ENCODE results near the gene MARCKS.
"Not testable (repeated sequence)": the region's sequence is repeated elsewhere in the genome, so short reads cannot be mapped to it uniquely, and the experiment has no call there.

The MARCKS gene

DNA sequence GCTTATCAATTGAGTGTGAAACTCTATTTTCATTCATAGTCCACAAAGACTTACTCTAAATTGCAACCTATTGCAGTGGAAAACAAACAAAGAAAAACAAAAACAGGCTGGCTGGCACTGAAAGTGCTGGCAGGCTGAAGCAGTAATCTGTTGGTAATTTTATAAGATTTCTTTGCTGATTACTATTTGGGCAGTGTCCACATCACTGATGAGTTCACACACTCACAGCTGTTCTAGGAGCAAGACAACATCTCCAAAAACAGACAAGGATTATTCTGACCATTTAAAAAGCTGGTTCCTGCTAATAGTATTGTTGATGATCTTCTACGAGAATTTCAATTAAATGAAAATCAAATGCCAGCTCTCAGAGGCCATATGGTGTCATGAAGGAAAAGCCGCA is 26.9 kb downstream of the MARCKS start:
- no peak for DNase-seq (ENCODE audit: low spot score)

DNA sequence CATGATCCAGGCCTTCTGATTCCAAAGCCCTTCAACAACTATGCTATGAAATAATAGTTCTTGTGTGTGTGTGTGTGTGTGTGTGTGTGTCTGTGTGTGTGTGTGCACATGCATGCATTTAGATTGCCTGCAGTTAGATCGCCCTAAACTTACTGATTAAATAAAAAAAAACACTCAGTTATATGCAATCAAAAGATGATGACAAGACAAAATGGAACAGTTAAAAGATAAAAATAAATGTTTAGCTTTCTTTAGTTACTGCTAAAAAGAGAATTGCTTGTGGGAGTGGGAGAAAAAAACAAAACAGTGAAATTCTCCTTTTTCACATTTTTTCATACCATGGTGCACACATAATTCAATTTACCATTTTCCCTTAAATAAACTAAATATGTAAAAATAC is 29.4 kb downstream of the MARCKS start:
- DNase-seq (ENCODE audit: low spot score): no peak

DNA sequence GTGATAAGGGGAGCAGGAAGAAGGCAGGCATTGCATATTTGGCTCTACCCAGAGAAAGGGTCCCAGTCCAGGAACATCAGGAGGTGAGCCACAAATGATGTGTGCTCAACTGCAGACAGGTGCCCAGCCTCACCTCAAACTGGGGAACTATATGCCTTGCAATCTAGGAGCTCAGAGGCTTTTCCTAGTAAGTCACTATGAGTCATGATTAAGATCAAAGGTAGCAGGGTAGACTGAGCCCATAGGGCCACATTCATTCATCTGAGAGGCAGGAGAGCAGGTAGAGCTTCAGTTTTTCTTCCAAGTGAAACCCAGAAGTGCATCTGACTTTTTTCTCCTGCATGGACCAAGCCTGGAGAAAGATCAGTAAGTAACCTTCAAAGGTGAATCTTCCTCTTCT is 31.3 kb downstream of the MARCKS start:
- DNase-seq (ENCODE audit: low spot score): no peak

DNA sequence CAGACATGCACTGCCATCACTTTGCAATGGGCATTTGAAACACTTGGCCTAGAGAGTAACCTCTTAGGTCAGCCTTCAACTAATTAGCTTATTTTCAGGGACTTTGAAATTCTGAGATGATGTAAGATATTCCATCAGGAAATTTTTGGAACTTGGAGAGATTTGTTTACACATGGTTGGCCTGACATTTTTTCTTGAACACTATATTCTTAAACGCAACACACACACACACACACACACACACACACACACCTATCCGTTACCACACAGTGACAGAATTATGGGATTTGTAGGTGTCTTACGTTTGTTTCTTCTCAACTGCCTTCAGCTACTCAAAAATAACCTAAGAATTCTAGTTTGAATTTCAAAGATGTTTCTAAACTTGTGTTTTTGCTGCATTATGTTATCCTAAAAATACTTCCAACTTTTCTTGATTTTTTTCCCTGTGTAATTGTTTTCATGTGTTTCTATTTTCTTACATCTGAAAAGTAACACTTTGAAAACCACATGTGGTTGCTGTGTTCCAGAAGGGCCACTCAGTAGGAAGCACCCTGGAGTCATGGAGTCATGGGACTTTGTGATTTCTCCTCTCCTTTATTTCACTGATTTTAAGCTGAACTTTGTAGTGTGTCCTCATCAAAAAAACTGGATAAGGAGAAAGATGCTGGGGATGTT is 31.9 kb downstream of the MARCKS start:
- no peak for DNase-seq (ENCODE audit: low spot score)

DNA sequence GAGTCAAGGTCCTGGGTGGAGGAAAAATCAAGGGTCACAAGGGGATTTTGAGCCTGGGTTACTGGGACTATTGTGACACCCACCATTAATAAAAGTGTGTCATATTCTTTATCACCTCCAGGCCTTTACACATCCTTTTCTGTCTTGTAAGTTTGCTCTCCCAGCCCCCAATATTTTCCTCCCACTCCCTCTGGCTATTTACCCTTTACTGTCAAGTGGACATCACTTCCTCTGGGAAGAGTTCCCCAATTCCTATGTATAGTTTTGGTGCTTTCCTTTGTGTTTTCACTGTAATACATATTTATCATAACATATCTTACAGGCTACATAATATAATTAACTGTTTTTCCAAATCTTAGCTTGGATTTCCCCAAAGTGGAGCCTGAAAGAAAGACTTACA is 36.3 kb downstream of the MARCKS start:
- no peak for DNase-seq (ENCODE audit: low spot score)

DNA sequence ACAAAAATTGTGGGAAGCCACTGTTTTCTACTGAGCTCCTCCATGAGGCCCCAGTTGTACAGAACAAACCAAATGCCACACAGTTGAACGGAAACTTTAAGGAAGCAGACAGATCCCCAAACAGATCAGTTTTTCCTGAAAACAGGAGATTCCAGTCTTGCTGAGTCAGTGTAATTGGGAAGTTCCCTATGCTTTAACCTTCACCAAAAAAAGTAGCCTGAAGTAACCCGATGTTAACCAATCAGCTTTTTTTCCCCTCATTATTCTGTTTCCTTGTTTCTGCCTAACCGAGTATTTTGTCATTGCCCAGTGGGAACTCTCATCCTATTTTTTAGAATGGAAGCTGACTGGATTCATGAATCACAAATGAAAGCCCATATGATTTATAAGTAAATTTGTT is 36.7 kb downstream of the MARCKS start:
- DNase-seq (ENCODE audit: low spot score): no peak

DNA sequence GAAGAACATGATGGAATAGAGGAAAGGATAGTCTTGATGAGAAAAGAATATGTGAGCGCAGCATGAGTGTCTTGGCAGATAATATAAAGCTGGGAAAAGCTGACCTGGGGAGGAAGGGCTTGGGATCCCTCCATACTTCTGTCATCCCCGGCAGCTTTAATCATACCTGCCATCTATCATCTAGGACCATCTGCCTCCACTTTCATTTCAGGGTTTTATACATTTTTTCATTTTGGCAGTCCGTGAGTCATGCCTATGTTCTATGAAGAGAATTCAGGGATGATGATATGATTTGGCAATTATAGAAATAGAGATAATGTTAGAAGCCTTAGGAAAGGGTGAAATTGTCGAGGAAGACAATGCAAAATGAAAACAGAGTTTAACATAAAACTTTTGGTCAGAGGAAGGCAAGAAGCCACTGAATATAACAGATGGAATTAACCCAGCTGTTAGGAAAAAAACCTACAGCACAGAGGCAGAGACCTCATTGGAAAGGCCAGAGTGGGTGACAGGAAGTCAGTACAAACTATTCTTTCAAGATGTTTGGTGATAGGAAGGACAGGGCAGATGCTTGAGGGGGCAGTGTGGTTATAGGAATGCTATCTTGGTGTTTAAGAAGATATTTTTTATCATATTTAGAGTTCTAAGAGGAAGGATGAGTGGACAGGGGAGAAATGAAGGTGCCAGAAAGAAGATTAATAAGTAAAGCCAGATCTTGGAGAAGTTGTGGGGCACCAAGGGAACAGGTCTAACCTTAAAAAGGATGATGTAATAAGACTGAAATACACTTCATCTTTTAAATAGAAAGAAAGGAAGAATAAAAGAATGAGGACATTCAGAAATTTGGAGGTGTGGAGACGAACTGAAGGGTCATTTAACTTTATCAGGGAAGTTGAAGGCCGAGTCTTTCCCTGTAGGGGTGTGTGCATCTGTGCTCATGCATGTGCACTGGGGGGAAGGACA is 37.8 kb downstream of the MARCKS start:
- DNase-seq (ENCODE audit: low spot score): no peak

DNA sequence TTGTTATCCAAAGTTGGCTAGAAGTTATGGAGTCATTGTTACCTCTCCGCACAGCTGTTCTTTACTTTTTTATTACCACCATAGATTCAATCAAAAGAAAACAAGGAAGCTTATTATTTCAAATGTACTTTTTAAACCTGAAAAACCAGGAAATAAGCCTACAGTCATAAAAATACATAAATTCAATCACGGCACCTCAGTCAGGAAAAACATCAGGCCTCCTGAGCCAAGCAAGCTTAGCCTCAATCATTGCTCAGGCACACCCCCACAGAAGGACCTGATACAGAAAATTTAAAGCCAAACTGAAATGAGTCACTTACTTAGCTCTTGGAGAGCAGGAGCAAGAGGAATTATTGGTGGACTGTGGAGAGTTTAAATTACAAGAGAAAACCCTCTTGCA is 44.3 kb downstream of the MARCKS start:
- DNase-seq (ENCODE audit: low spot score): peak; percentile 41

DNA sequence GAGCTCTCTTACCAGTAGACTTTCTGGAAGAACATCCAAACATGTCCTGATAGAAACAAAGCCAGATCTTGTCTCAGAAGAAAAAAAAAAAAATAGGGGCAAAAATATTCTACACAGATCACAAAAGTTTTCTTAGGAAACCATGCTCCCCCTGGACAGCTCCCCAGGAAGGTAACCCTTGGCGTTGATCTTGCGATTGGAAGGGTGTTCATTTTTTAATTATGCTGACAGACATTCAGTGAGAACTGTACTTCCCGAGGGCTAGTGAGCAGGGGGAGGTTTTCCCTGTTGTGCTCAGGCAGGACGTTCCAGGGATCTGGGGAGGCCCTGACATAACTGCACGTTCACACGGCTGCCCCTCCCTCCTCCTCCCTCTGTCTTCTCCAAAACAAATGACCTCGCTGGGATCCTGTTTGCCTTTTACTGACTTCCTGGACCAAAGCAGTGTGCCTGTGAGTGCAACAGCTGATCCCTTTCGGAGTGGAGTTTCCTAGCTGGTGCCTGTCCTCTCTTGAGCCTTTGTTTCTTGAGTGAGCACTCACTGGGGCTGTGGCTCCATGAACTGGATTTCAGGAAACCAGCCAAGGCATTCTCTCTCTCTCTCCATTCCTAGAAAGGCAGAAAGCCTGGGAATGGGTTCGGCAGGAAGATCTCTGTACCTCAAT is 46.7 kb downstream of the MARCKS start:
- DNase-seq (ENCODE audit: low spot score): peak; percentile 64

DNA sequence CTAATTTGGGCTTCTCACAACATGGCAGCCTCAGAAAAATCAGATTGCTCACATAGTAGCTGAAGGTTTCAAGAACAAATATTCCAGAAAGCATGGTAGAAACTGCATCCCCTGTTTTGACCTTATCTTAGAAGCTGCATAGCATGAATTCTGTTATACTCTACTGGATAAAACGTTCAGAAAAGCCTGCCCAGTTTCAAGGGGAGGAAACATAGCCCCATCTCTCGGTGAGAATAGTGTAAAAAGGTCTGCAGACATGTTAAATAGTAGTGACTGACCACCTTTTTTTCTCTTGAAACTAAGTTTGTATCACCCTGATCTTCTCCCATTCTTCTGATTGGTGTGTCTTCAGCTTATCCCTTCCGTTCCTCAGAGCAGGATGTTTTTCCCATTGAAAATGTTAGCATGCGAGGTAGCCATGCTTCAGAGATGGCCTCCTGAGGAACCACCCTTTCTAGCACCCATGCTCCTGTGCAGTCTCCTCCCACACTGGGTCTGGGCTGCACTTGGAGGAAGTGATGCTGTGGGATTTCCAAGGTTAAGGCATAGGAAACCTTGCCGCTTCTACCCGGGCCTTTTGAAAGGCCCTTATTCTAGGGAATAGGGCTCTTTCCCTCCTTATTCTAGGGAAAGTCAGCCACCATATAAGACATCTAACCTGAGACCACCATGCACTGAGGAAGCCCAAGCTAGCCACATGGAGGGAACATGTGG is 50.1 kb downstream of the MARCKS start:
- DNase-seq (ENCODE audit: low spot score): no peak

DNA sequence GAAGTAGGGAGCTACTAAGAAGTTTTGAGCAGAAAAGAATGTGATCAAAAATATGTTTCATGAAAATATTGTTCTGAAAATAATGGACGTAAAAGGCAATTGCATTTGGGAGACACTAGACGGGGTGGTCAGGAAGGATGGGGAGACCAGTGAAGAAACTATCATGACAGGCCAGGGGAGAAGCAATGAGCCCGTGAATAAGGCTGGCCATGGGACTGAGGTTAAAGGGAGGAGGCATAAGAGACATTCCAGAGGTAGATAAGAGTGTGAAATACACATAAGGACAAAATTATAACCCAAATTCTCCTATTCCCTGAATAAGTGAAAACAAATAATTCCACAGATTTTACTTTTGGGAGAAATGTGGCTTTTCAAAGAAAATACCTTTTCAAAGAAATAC is 51.7 kb downstream of the MARCKS start:
- peak; percentile 34 for DNase-seq (ENCODE audit: low spot score)

DNA sequence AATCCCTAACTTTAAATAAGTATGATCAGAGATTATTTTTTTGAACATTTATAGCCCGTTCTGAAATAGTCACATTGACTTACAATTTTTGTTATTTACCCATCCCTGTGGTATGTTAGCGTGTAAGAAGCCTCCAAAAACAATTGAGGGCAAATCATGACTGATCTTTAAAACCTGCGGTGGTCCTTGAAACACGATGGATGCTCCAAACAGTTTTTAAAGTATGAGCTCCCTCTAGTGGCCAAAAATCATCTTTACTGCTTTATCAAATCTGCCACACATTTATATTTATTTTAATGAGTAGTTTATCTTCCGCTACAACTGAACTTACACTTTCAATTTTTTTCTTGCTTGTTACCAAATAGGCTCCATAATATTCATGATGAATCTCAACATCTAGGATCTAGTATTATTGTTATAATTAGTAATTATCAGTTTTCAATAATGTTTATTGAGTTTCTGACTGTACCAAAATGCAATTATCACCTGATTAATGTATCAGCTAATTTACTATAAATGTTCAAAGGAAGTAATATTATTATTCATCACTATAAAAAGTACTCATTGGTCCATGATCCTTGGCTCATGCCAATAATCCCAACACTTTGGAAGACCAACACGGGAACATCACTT is 52.2 kb downstream of the MARCKS start:
- peak; percentile 69 for DNase-seq (ENCODE audit: low spot score)

DNA sequence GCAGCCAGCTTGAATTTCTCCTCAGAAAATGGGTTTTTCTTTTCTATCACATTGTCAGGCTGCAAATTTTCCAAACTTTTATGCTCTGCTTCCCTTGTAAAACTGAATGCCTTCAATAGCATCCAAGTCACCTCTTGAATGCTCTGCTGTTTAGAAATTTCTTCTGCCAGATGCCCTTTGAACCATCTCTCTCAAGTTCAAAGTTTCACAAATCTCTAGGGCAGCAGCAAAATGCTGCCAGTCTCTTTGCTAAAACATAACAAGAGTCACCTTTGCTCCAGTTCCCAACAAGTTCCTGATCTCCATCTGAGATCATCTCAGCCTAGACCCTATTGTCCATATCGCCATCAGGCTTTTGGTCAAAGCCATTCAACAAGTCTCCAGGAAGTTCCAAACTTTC is 53.1 kb downstream of the MARCKS start:
- DNase-seq (ENCODE audit: low spot score): not testable (repeated sequence)
